GM19023 (cell line): ENCODE results near the gene IQGAP2.

Source experiments
- ATAC-seq: cut with Tn5 transposase; IDR thresholded peaks from one replicate; pipeline ENCODE4 v1.9.1; 2021; ENCODE audit warnings: mild to moderate bottlenecking, moderate library complexity; ENCODE audit not compliant: unreplicated experiment

IQGAP2 gene

GRCh38 chr5:76384705-76385104 is 18.4 kb upstream of the IQGAP2 start:
- no peak for ATAC-seq

- ATAC-seq, result no peak
Measured at GRCh38 chr5:76385540-76385939, 17.5 kb upstream of the IQGAP2 start.

- no peak for ATAC-seq
Measured at GRCh38 chr5:76386360-76386759, 16.7 kb upstream of the IQGAP2 start.

- ATAC-seq, result no peak
Measured at GRCh38 chr5:76388236-76388635, 14.8 kb upstream of the IQGAP2 start.

- ATAC-seq, result no peak
Measured at GRCh38 chr5:76388791-76389512, 14.1 kb upstream of the IQGAP2 start.

GRCh38 chr5:76389513-76390154 is 13.5 kb upstream of the IQGAP2 start:
- no peak for ATAC-seq

- ATAC-seq, result no peak
Measured at GRCh38 chr5:76391014-76391413, 12.1 kb upstream of the IQGAP2 start.

- ATAC-seq, result no peak
Measured at GRCh38 chr5:76393035-76393680, 9.9 kb upstream of the IQGAP2 start.

GRCh38 chr5:76397200-76397599 is 5.9 kb upstream of the IQGAP2 start:
- ATAC-seq, result no peak

GRCh38 chr5:76399268-76399667 is 3.8 kb upstream of the IQGAP2 start:
- ATAC-seq, result no peak

GRCh38 chr5:76400466-76400865 is 2.6 kb upstream of the IQGAP2 start:
- ATAC-seq, result no peak

- peak; percentile 31 for ATAC-seq
Measured at GRCh38 chr5:76401801-76402250, 1.3 kb upstream of the IQGAP2 start.

GRCh38 chr5:76402251-76402885 is 717 bp upstream of the IQGAP2 start:
- ATAC-seq, result peak; percentile 35

- no peak for ATAC-seq
Measured at GRCh38 chr5:76403766-76404222, 709 bp downstream of the IQGAP2 start.

GRCh38 chr5:76404223-76405211 is 1.4 kb downstream of the IQGAP2 start:
- peak; percentile 20 for ATAC-seq

- ATAC-seq, result no peak
Measured at GRCh38 chr5:76406014-76406413, 2.9 kb downstream of the IQGAP2 start.

GRCh38 chr5:76406673-76407072 is 3.6 kb downstream of the IQGAP2 start:
- no peak for ATAC-seq

GRCh38 chr5:76408104-76408654 is 5.1 kb downstream of the IQGAP2 start:
- no peak for ATAC-seq

- no peak for ATAC-seq
Measured at GRCh38 chr5:76412511-76412910, 9.4 kb downstream of the IQGAP2 start.

- no peak for ATAC-seq
Measured at GRCh38 chr5:76413746-76414145, 10.7 kb downstream of the IQGAP2 start.
